Vagina (tissue), 2 donors: ENCODE results near the gene PPARD.

Experiments used
- CTCF ChIP-seq, 3 experiments: fragments of 450-650 bp in 2 of 3; fragments of 200-600 bp in 1 of 3; sonication (generic) in 1 of 3; IDR thresholded peaks; one replicate each; pipeline ENCODE4 v1.5.1; 2017 to 2019; ENCODE audit warnings: antibody characterized with exemption in 3 of 3, mild to moderate bottlenecking in 2 of 3, moderate library complexity in 2 of 3
- POLR2A ChIP-seq, 2 donors: fragments of 450-650 bp; IDR thresholded peaks; one replicate each; pipeline ENCODE4 v1.6.1; 2017; ENCODE audit warnings: antibody characterized with exemption in 2 of 2, mild to moderate bottlenecking in 2 of 2, moderate library complexity in 2 of 2
- POLR2AphosphoS5 ChIP-seq, 2 donors: sonication (generic); formaldehyde crosslinking; IDR thresholded peaks; one replicate each; pipeline ENCODE4 v1.9.0; 2017; ENCODE audit warnings: antibody characterized with exemption in 2 of 2, mild to moderate bottlenecking in 2 of 2, low read depth in 1 of 2; ENCODE audit not compliant: insufficient read depth in 1 of 2

- TF ChIP-seq POLR2AphosphoS5 (IDR thresholded peaks at IDR 0.05; ENCODE audit: insufficient read depth in 1 of 2, low read depth in 1 of 2) (no peak), CTCF (IDR thresholded peaks at IDR 0.05) (no peak), POLR2A (IDR thresholded peaks at IDR 0.05) (no peak)
These were observed 59.2 kb downstream of the PPARD start for GRCh38 chr6:35401514-35401913.
